Activated naive CD8-positive, alpha-beta T cell treated with anti-CD3 and anti-CD28 coated beads for 36 hours (primary cell): ENCODE measurements around the gene TNRC6C. TPM values are rescaled to one million over a fixed set of nuclear protein-coding genes. Genes with fewer than 3 reads are reported as not detected.

Experiments used
- DNase-seq: peaks from one replicate; pipeline ENCODE4 v3.0.0; 2021
- H3K27ac Mint-ChIP-seq: one replicate; pipeline ENCODE4 v1.8.0; 2022; ENCODE audit warnings: mild to moderate bottlenecking, moderate library complexity, mixed read lengths
- H3K27me3 Mint-ChIP-seq: one replicate; pipeline ENCODE4 v1.8.0; 2022; ENCODE audit warnings: mild to moderate bottlenecking, mixed read lengths
- H3K36me3 Mint-ChIP-seq: one replicate; pipeline ENCODE4 v1.8.0; 2021; ENCODE audit warnings: mild to moderate bottlenecking, mixed read lengths
- H3K4me1 Mint-ChIP-seq: one replicate; pipeline ENCODE4 v1.8.0; 2021; ENCODE audit warnings: mixed read lengths
- H3K4me3 Mint-ChIP-seq: one replicate; pipeline ENCODE4 v1.8.0; 2022; ENCODE audit warnings: mild to moderate bottlenecking, moderate library complexity, mixed read lengths
- H3K9me3 Mint-ChIP-seq: one replicate; pipeline ENCODE4 v1.8.0; 2022; ENCODE audit warnings: mixed read lengths
- total RNA-seq, 2 experiments: library from RNA; stranded (reverse); gene quantifications; one replicate each; pipeline ENCODE4 v1.2.3, GENCODE V29; 2021

TNRC6C gene
- total RNA-seq, 2 experiments from 2014 or later = 16.2 to 19.2 TPM

- DNase-seq = no peak
- no peaks in the 10 kb centered on the region for H3K9me3 Mint-ChIP-seq
- H3K27me3 Mint-ChIP-seq = no peaks in the 10 kb centered on the region
- H3K27ac Mint-ChIP-seq = peak overlapping the region; percentile 86
- H3K4me3 Mint-ChIP-seq = peak overlapping the region; percentile 90
- peaks cover 50% of the 10 kb centered on the region for H3K4me1 Mint-ChIP-seq
- H3K36me3 Mint-ChIP-seq = peaks cover 41% of the 10 kb centered on the region
Observed at GRCh38 chr17:78126895-78127238, 168.4 kb downstream of the TNRC6C start.

- Mint-ChIP-seq H3K27me3 (no peaks in the 10 kb centered on the region), H3K27ac (peak overlapping the region; percentile 86), H3K4me1 (peaks cover 45% of the 10 kb centered on the region), H3K9me3 (no peaks in the 10 kb centered on the region), H3K4me3 (peak overlapping the region; percentile 90), H3K36me3 (peaks cover 39% of the 10 kb centered on the region)
- DNase-seq = peak; percentile 75
Observed at GRCh38 chr17:78127239-78127887, 168.9 kb downstream of the TNRC6C start.

GRCh38 chr17:78127888-78128550 is 169.5 kb downstream of the TNRC6C start:
- Mint-ChIP-seq H3K27me3 (no peaks in the 10 kb centered on the region), H3K4me1 (peaks cover 43% of the 10 kb centered on the region), H3K4me3 (peak overlapping the region; percentile 90), H3K27ac (peak overlapping the region; percentile 86), H3K9me3 (no peaks in the 10 kb centered on the region), H3K36me3 (peaks cover 39% of the 10 kb centered on the region)
- peak; percentile 43 for DNase-seq

- Mint-ChIP-seq H3K9me3 (no peaks in the 10 kb centered on the region), H3K36me3 (peaks cover 39% of the 10 kb centered on the region), H3K27ac (peak within 1 kb of the TSS; percentile 98), H3K4me3 (peak within 1 kb of the TSS; percentile 97), H3K27me3 (no peaks in the 10 kb centered on the region), H3K4me1 (peaks cover 39% of the 10 kb centered on the region)
- DNase-seq = peak; percentile 70
Observed at GRCh38 chr17:78128551-78129350, 170.2 kb downstream of the TNRC6C start, which contains the start of gene TMC6. Gene TMC6 (minus strand): TSS chr17:78128755. CDS start chr17:78126832, 1,923 bp downstream.

GRCh38 chr17:78129351-78130089 is 171.0 kb downstream of the TNRC6C start:
- no peak for DNase-seq
- peak overlapping the region; percentile 97 for H3K4me3 Mint-ChIP-seq
- H3K36me3 Mint-ChIP-seq = peaks cover 41% of the 10 kb centered on the region
- H3K27ac Mint-ChIP-seq = peak overlapping the region; percentile 98
- H3K4me1 Mint-ChIP-seq = peaks cover 39% of the 10 kb centered on the region
- H3K9me3 Mint-ChIP-seq = no peaks in the 10 kb centered on the region
- H3K27me3 Mint-ChIP-seq = no peaks in the 10 kb centered on the region

GRCh38 chr17:78130090-78130436 is 171.6 kb downstream of the TNRC6C start:
- DNase-seq = no peak
- peak overlapping the region; percentile 98 for H3K27ac Mint-ChIP-seq
- H3K9me3 Mint-ChIP-seq = no peaks in the 10 kb centered on the region
- peaks cover 38% of the 10 kb centered on the region for H3K4me1 Mint-ChIP-seq
- H3K27me3 Mint-ChIP-seq = no peaks in the 10 kb centered on the region
- H3K4me3 Mint-ChIP-seq = peak overlapping the region; percentile 97
- peaks cover 44% of the 10 kb centered on the region for H3K36me3 Mint-ChIP-seq

GRCh38 chr17:78130437-78131101 is 172.1 kb downstream of the TNRC6C start, which contains the start of gene TMC8:
Gene TMC8 (plus strand): TSS chr17:78130771. CDS start chr17:78131589, 818 bp downstream.
- peak within 1 kb of the TSS; percentile 97 for H3K4me3 Mint-ChIP-seq
- H3K27ac Mint-ChIP-seq = peak within 1 kb of the TSS; percentile 98
- peaks cover 41% of the 10 kb centered on the region for H3K4me1 Mint-ChIP-seq
- H3K9me3 Mint-ChIP-seq = no peaks in the 10 kb centered on the region
- peaks cover 48% of the 10 kb centered on the region for H3K36me3 Mint-ChIP-seq
- DNase-seq = peak; percentile 82
- H3K27me3 Mint-ChIP-seq = no peaks in the 10 kb centered on the region

- peaks cover 51% of the 10 kb centered on the region for H3K36me3 Mint-ChIP-seq
- peak overlapping the region; percentile 97 for H3K4me3 Mint-ChIP-seq
- no peaks in the 10 kb centered on the region for H3K9me3 Mint-ChIP-seq
- peak overlapping the region; percentile 98 for H3K27ac Mint-ChIP-seq
- peak; percentile 70 for DNase-seq
- H3K27me3 Mint-ChIP-seq = no peaks in the 10 kb centered on the region
- H3K4me1 Mint-ChIP-seq = peaks cover 44% of the 10 kb centered on the region
Observed at GRCh38 chr17:78131172-78132083, 172.9 kb downstream of the TNRC6C start.

- H3K4me3 Mint-ChIP-seq = peak overlapping the region; percentile 76
Observed at GRCh38 chr17:78132084-78132676, 173.7 kb downstream of the TNRC6C start.

GRCh38 chr17:78132767-78133178 is 174.3 kb downstream of the TNRC6C start:
- H3K9me3 Mint-ChIP-seq = no peaks in the 10 kb centered on the region
- peak overlapping the region; percentile 55 for H3K27ac Mint-ChIP-seq
- H3K27me3 Mint-ChIP-seq = no peaks in the 10 kb centered on the region
- no peak for DNase-seq
- H3K36me3 Mint-ChIP-seq = peaks cover 56% of the 10 kb centered on the region
- peak overlapping the region; percentile 76 for H3K4me3 Mint-ChIP-seq
- peaks cover 52% of the 10 kb centered on the region for H3K4me1 Mint-ChIP-seq

More at GRCh38 chr17:78132084-78132676, 173.7 kb downstream of the TNRC6C start:
- peaks cover 53% of the 10 kb centered on the region for H3K36me3 Mint-ChIP-seq
- H3K27me3 Mint-ChIP-seq = no peaks in the 10 kb centered on the region
- peak; percentile 84 for DNase-seq
- H3K4me1 Mint-ChIP-seq = peaks cover 47% of the 10 kb centered on the region
- H3K27ac Mint-ChIP-seq = peak overlapping the region; percentile 55
- H3K9me3 Mint-ChIP-seq = no peaks in the 10 kb centered on the region

GRCh38 chr17:78133179-78133951 is 174.9 kb downstream of the TNRC6C start:
- Mint-ChIP-seq H3K9me3 (no peaks in the 10 kb centered on the region), H3K36me3 (peaks cover 56% of the 10 kb centered on the region), H3K27ac (peak overlapping the region; percentile 55), H3K4me1 (peaks cover 57% of the 10 kb centered on the region), H3K4me3 (peak overlapping the region; percentile 76), H3K27me3 (no peaks in the 10 kb centered on the region)
- no peak for DNase-seq
